Thyroid gland (tissue), 4 donors: Measurements from ENCODE around the gene DNAAF9. TPM values are rescaled to one million over a fixed set of nuclear protein-coding genes. Genes with fewer than 3 reads are reported as not detected.

ENCODE experiments used
- DNase-seq, 2 donors: peaks; one replicate each; pipeline ENCODE4 v3.0.0-alpha.2; 2019
- H3K27ac ChIP-seq, 3 donors: fragments of 200-600 bp; sonication (generic); 1 replicate in 2 of 3; 2 replicates in 1 of 3; pipeline ENCODE4 v1.5.1; 2016 to 2019; ENCODE audit warnings: mild to moderate bottlenecking in 1 of 3, moderate library complexity in 1 of 3
- H3K27me3 ChIP-seq: fragments of 200-600 bp; sonication (generic); one replicate; pipeline ENCODE4 v1.5.1; 2019
- H3K36me3 ChIP-seq, 2 donors: fragments of 200-600 bp; sonication (generic); one replicate each; pipeline ENCODE4 v1.5.1; 2016 to 2019
- H3K4me1 ChIP-seq, 2 donors: fragments of 200-600 bp; sonication (generic); one replicate each; pipeline ENCODE4 v1.5.1; 2017 to 2019
- H3K4me3 ChIP-seq, 3 donors: fragments of 200-600 bp; sonication (generic); replicated peaks in 1 of 3; 1 replicate in 2 of 3; 2 replicates in 1 of 3; pipeline ENCODE4 v1.5.1; 2016; ENCODE audit warnings: mild to moderate bottlenecking in 1 of 3
- H3K9me3 ChIP-seq: fragments of 200-600 bp; sonication (generic); one replicate; pipeline ENCODE4 v1.5.1; 2017
- POLR2A ChIP-seq, 2 donors: fragments of 450-650 bp; IDR thresholded peaks; one replicate each; pipeline ENCODE4 v1.6.1; 2017; ENCODE audit warnings: antibody characterized with exemption in 2 of 2, mild to moderate bottlenecking in 2 of 2, moderate library complexity in 1 of 2
- WGBS, 2 donors: methylation state at CpG; one replicate each; pipeline ENCODE4 v1.1.5; 2017; 5-methylcytosine and 5-hydroxymethylcytosine counted together
- intact Hi-C: fragments of 100-400 bp; cut with DNase I; formaldehyde crosslinking; loops from one replicate; pipeline ENCODE4 v1.15.1; 2023
- total RNA-seq, 4 donors: library from RNA; depleted of rRNA; stranded (reverse); fragments of >200 nt; gene quantifications; one replicate each; pipeline ENCODE4 v1.2.3, GENCODE V29; 2016
- TF ChIP-seq, protein P1 (sequence below), 6 experiments: fragments of 200-600 bp in 3 of 6; fragments of 450-650 bp in 3 of 6; sonication (generic) in 3 of 6; IDR thresholded peaks; one replicate each; pipeline ENCODE4 v1.5.1; 2016 to 2019; ENCODE audit warnings: antibody characterized with exemption in 6 of 6, mild to moderate bottlenecking in 2 of 6, inconsistent platforms in 1 of 6, moderate library complexity in 1 of 6

The DNAAF9 gene
- total RNA-seq, 4 donors from 2014 or later: 18.0 to 29.8 (median 22.5) TPM

DNA sequence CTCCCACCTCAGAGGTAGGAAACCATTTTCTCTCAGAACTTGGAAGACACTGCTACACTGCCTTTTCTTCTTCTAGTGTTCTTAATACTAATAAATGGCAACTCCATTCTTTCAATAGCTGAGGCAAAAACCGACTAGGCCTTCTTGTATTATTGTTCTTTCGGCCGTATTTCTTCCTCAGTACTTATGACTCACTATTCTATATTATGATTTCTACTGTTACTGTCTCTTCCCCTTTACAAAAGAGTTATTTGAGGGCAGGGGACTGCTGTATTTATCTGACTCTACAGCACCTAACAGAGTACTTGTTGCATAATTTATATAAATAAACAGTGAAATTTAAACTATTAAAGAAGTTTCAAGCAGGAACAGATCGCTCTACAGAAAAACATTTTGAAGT, 3.1 kb downstream of the DNAAF9 start:
- Histone ChIP-seq H3K4me3 (no peak overlapping the region), H3K27ac (no peak overlapping the region), H3K9me3 (no peaks in the 10 kb centered on the region), H3K36me3 (no peaks in the 10 kb centered on the region), H3K27me3 (no peaks in the 10 kb centered on the region), H3K4me1 (peaks cover 12 to 13% of the 10 kb centered on the region in 2 donors)
- WGBS, 2 donors: 88 to 89% methylated on average over 4 of the region's 4 CpGs
- intact Hi-C loops: loop anchor here (10.0 kb wide), 1 partner anchor 200 kb away; the partner anchor contains the start of genes DDRGK1 and ITPA
- no peak for DNase-seq
- TF ChIP-seq, protein P1, sequence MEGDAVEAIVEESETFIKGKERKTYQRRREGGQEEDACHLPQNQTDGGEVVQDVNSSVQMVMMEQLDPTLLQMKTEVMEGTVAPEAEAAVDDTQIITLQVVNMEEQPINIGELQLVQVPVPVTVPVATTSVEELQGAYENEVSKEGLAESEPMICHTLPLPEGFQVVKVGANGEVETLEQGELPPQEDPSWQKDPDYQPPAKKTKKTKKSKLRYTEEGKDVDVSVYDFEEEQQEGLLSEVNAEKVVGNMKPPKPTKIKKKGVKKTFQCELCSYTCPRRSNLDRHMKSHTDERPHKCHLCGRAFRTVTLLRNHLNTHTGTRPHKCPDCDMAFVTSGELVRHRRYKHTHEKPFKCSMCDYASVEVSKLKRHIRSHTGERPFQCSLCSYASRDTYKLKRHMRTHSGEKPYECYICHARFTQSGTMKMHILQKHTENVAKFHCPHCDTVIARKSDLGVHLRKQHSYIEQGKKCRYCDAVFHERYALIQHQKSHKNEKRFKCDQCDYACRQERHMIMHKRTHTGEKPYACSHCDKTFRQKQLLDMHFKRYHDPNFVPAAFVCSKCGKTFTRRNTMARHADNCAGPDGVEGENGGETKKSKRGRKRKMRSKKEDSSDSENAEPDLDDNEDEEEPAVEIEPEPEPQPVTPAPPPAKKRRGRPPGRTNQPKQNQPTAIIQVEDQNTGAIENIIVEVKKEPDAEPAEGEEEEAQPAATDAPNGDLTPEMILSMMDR (IDR thresholded peaks at IDR 0.05): no peak
- no peak for TF ChIP-seq POLR2A (IDR thresholded peaks at IDR 0.05)

DNA sequence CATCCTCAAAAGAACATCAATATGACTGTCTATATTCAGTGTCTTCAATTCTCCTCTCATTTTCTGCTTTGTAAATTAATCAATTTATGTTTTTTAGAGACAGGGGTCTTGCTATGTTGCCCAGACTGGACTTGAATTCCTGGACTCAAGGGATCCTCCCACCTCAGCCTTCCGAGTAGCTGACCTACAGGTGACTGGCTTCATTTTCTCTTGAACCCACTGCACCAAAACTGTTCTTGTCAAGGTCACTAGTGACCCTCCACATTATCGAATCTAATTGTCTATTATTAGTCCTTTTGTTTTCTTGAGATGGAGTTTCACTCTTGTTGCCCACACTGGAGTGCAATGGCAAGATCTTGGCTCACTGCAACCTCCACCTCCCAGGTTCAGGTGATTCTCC, 3.7 kb downstream of the DNAAF9 start:
- Histone ChIP-seq H3K9me3 (no peaks in the 10 kb centered on the region), H3K4me1 (peaks cover 9 to 12% of the 10 kb centered on the region in 2 donors), H3K27ac (no peak overlapping the region), H3K4me3 (no peak overlapping the region), H3K36me3 (no peaks in the 10 kb centered on the region), H3K27me3 (no peaks in the 10 kb centered on the region)
- intact Hi-C loops: loop anchor here (10.0 kb wide), 1 partner anchor 199 kb away; the partner anchor contains the start of genes DDRGK1 and ITPA
- no peak for DNase-seq
- 98% methylated on average over 2 of the region's 2 CpGs for WGBS, 2 donors
- TF ChIP-seq, protein P1 (IDR thresholded peaks at IDR 0.05): no peak

DNA sequence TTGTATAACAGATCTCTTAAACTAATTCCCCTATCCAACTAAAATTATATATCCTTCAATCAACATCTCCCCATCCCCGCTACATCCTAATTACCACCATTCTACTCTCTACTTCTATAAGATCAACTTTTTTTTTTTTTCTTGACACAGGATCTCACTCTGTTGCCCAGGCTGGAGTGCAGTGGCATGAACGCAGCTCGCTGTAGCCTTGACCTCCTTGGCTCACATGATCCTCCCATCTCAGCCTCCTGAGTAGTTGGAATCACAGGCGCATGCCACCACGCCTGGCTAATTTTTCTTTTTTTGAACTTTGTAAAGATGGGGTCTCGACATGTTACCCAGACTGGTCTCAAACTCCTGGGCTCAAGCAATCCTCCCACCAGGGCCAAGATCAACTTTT, 5.0 kb downstream of the DNAAF9 start:
- Histone ChIP-seq H3K36me3 (no peaks in the 10 kb centered on the region), H3K4me1 (peaks cover 9 to 12% of the 10 kb centered on the region in 2 donors), H3K27ac (no peak overlapping the region), H3K4me3 (no peak overlapping the region), H3K9me3 (no peaks in the 10 kb centered on the region), H3K27me3 (no peaks in the 10 kb centered on the region)
- TF ChIP-seq POLR2A (IDR thresholded peaks at IDR 0.05): no peak
- TF ChIP-seq, protein P1 (IDR thresholded peaks at IDR 0.05): no peak
- intact Hi-C loops: loop anchor here (10.0 kb wide), 1 partner anchor 198 kb away; the partner anchor contains the start of genes DDRGK1 and ITPA
- DNase-seq: no peak
- WGBS, 2 donors: 96 to 98% methylated on average over 6 of the region's 6 CpGs

DNA sequence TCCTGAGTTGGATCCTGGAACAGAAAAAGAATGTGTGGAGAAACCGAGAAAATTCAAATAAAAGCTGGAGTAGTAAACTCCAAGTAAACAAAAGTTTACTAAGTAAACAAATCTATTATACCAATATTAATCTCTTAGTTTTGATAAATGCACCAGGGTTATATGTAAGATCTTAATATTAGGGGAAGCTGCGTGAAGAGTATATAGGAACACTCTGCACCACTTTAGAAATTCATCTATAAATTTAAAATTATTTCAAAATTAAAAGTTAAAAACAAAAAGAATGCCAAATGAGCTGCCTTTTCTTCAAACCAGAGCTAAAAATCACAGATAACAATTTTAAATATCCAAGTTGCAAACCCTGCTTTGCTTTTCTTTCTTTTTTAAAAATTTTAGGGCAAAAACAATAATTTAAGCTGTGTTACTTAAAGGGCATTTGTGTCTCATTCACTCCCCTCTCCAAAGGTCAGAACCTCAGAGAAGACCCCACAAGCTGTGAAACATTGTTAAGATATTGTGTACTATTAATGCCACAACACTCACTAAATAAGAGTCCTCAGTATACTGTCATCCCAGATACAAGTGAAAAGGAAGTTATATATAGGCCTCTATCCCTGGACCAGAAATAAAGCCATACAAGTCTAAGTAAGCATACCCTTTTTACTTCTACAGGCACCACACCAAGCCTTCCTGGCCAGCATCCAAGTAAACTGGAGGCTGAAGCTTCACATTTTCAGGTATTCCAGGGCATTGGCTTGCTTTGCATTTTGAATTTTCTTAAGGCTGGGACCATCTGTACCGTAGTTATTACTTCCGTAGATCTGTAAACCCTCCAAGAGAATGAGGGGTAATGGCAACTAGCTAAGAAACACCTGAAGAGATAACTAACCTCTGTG, 7.0 kb downstream of the DNAAF9 start:
- H3K9me3 ChIP-seq: no peaks in the 10 kb centered on the region
- H3K27ac ChIP-seq: no peak overlapping the region
- WGBS, 2 donors: 85 to 90% methylated on average over 4 of the region's 4 CpGs
- no peaks in the 10 kb centered on the region for H3K27me3 ChIP-seq
- peak; percentile 57 to 61 for DNase-seq
- no peak for TF ChIP-seq POLR2A (IDR thresholded peaks at IDR 0.05)
- TF ChIP-seq, protein P1 (IDR thresholded peaks at IDR 0.05): no peak
- H3K36me3 ChIP-seq: no peaks in the 10 kb centered on the region
- H3K4me3 ChIP-seq: no peak overlapping the region
- intact Hi-C loops: loop anchor here (10.0 kb wide), 1 partner anchor 196 kb away; the partner anchor contains the start of genes DDRGK1 and ITPA
- peaks cover 2 to 5% of the 10 kb centered on the region in 2 donors for H3K4me1 ChIP-seq

DNA sequence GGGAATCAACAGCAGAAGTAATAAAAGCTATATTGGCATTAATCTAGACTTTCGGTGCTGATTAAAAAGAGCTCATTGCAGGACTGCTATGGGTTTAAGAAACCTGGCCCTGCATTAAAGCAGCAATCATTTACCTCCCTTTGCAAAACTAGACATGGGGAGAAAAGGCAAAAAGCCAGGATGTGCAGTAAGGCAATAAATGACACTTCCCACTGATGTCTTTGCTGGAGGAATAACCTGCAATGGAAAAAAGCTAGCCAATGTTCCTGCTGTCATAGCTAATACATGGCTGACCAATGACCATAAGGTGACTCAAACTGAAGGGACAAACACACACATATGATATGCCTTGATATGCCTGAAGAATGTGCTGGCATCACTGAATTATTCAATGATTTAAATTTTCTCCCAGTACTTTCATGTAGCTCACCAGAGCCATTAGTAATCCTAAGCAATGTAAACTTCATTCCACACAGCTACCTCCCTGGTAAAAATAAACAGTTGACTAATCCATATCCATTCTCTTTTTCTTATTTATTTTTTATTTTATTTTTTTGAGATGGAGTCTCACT, 8.7 kb downstream of the DNAAF9 start:
- WGBS, 2 donors: 82 to 92% methylated on average over 1 of the region's 1 CpG
- Histone ChIP-seq H3K27me3 (no peaks in the 10 kb centered on the region), H3K27ac (no peak overlapping the region), H3K4me1 (peaks cover 0 to 3% of the 10 kb centered on the region in 2 donors), H3K9me3 (no peaks in the 10 kb centered on the region), H3K4me3 (no peak overlapping the region), H3K36me3 (no peaks in the 10 kb centered on the region)
- DNase-seq: no peak
- intact Hi-C loops: no loop called here
- TF ChIP-seq POLR2A (IDR thresholded peaks at IDR 0.05): no peak
- TF ChIP-seq, protein P1 (IDR thresholded peaks at IDR 0.05): no peak
